ENCODE measurements around the gene PROX1. TPM values are rescaled to one million over a fixed set of nuclear protein-coding genes. Genes with fewer than 3 reads are reported as not detected.

PROX1 gene
- total and polyA plus RNA-seq, 8 donors: 0.23 to 6.1 (median 2.7) TPM

DNA sequence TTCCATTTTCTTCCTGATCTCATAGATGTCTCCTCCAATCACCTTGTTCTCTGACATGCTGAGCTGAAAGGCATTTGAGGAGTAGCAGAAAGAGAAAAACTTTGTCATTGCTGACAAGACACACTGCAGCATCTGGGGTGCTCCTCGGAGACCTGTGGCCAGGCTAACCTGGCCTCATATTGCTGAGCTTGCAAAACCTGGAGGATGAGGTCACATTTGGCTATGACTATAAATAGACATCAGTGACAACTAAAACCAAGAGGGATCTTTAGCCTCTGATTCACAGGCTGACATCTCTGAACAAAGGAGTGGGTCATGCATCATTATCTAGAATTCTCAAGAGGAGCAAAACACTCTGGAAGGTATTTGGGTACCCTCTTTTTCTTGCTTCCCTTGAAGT is 83.7 kb downstream of the PROX1 start:
- intact Hi-C loops (cut with DNase I; ENCODE audit: low total_unique reads): no loop called here
- TF ChIP-seq POLR2A (IDR thresholded peaks at IDR 0.05): no peak
- no peak for TF ChIP-seq EP300 (IDR thresholded peaks at IDR 0.05)
- TF ChIP-seq, protein P1, sequence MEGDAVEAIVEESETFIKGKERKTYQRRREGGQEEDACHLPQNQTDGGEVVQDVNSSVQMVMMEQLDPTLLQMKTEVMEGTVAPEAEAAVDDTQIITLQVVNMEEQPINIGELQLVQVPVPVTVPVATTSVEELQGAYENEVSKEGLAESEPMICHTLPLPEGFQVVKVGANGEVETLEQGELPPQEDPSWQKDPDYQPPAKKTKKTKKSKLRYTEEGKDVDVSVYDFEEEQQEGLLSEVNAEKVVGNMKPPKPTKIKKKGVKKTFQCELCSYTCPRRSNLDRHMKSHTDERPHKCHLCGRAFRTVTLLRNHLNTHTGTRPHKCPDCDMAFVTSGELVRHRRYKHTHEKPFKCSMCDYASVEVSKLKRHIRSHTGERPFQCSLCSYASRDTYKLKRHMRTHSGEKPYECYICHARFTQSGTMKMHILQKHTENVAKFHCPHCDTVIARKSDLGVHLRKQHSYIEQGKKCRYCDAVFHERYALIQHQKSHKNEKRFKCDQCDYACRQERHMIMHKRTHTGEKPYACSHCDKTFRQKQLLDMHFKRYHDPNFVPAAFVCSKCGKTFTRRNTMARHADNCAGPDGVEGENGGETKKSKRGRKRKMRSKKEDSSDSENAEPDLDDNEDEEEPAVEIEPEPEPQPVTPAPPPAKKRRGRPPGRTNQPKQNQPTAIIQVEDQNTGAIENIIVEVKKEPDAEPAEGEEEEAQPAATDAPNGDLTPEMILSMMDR (IDR thresholded peaks at IDR 0.05): no peak
- TF ChIP-seq POLR2AphosphoS5 (IDR thresholded peaks at IDR 0.05): no peak

DNA sequence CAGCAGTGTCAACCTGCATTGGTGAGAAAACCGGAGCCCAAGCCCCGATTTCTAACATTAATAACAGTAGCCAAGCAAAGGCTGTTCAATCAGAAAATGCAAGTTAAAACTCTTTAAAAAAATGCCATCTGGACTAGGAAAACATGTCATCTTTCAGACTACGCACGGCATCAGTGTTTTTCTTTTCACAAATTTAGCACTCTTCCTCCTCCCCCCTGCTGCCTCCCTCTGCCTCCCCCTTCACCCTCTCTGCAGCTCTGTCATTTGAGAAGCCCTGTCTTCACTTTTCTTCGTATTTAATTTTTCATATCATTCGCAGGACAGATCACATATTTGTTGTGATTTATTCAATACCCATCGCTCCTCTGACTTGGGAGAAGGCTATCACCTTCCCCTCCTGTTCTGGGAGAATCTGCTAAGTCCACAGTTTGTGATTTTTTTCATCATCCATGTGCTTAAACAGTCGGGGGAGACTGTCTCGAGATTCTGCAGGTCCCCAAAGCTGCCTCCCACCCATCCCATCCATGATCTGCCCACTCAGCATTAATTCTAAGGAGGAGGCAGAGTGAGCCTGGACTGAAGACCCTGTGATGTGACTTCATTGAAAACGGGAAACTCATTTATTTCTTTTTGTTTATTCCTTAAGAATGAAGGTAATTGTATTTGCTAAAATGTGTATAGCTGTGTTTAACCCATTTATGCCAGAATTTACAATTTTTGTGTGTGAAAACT is 84.8 kb downstream of the PROX1 start:
- intact Hi-C loops (cut with DNase I; ENCODE audit: low total_unique reads): no loop called here
- TF ChIP-seq POLR2AphosphoS5 (IDR thresholded peaks at IDR 0.05): no peak
- TF ChIP-seq POLR2A (IDR thresholded peaks at IDR 0.05): no peak
- TF ChIP-seq, protein P1 (IDR thresholded peaks at IDR 0.05): no peak
- no peak for TF ChIP-seq EP300 (IDR thresholded peaks at IDR 0.05)
- WGBS, 5 donors: 61 to 76% (median 72%) methylated on average over 10 of the region's 10 CpGs
- Histone ChIP-seq H3K27ac (no peak overlapping the region), H3K4me1 (peaks cover 0 to 16% (median 8%) of the 10 kb centered on the region in 4 donors), H3K27me3 (peaks cover 0 to 5% (median 0%) of the 10 kb centered on the region in 3 donors), H3K4me3 (no peak overlapping the region), H3K9me3 (no peaks in the 10 kb centered on the region), H3K36me3 (no peaks in the 10 kb centered on the region)
- DNase-seq: no peak

More for the DNA sequence above, 83.7 kb downstream of the PROX1 start:
- Histone ChIP-seq H3K36me3 (no peaks in the 10 kb centered on the region), H3K9me3 (no peaks in the 10 kb centered on the region), H3K4me3 (no peak overlapping the region), H3K4me1 (peaks cover 0 to 10% (median 8%) of the 10 kb centered on the region in 4 donors), H3K27me3 (peaks cover 0 to 5% (median 0%) of the 10 kb centered on the region in 3 donors), H3K27ac (no peak overlapping the region)
- WGBS, 5 donors: 81 to 97% (median 90%) methylated on average over 1 of the region's 1 CpG
- DNase-seq: no peak

- no peak overlapping the region for H3K27ac ChIP-seq
- H3K27me3 ChIP-seq: peaks cover 0 to 5% (median 0%) of the 10 kb centered on the region in 3 donors
- H3K4me1 ChIP-seq: peaks cover 0 to 16% (median 8%) of the 10 kb centered on the region in 4 donors
- WGBS, 5 donors: 77 to 93% (median 87%) methylated on average over 1 of the region's 1 CpG
- H3K9me3 ChIP-seq: no peaks in the 10 kb centered on the region
- H3K36me3 ChIP-seq: no peaks in the 10 kb centered on the region
- TF ChIP-seq, protein P1 (IDR thresholded peaks at IDR 0.05): no peak
- TF ChIP-seq POLR2AphosphoS5 (IDR thresholded peaks at IDR 0.05) (no peak), POLR2A (IDR thresholded peaks at IDR 0.05) (no peak), EP300 (IDR thresholded peaks at IDR 0.05) (no peak)
- no peak for DNase-seq
- intact Hi-C loops (cut with DNase I; ENCODE audit: low total_unique reads): no loop called here
- H3K4me3 ChIP-seq: no peak overlapping the region
These were observed 86.7 kb downstream of the PROX1 start for GRCh38 chr1:214074477-214074876.

DNA sequence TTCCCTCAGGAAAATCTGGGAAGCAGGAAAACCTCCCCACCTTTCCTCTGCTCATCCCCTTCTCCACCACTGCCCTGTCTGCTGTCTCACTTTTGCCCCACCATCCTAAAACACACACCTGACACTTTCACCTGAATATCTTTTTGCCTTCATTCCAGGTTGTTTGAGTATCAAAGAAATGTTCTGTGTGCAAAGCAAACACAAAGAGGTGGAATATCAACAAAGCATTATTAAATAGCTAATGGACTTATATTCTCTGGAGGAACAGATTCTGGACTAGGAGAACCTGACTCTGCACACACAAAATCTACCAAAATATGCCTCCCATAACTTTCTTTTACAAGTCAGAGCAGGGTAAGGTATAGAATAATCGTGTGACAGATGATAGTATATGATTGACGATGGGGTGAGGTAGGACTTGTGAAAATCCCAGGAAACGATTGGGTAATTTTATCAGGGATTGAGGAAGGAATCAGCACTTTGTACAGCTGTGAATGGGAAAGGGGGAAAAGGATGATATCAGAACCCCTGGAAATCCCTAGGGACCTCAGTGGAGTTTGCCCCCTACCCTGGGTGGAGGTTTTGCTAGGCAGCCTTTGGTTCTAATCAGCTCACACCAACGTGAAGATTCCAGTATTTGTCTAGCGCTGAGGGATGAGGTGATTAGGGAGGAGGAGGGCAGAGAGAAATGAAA is 87.7 kb downstream of the PROX1 start:
- WGBS, 5 donors: 23 to 45% (median 31%) methylated on average over 5 of the region's 5 CpGs
- Histone ChIP-seq H3K27me3 (peaks cover 0 to 5% (median 0%) of the 10 kb centered on the region in 3 donors), H3K27ac (peak overlapping the region in 1 of 5 donors; percentile 9), H3K36me3 (no peaks in the 10 kb centered on the region), H3K4me3 (no peak overlapping the region), H3K4me1 (peaks cover 0 to 16% (median 8%) of the 10 kb centered on the region in 4 donors), H3K9me3 (no peaks in the 10 kb centered on the region)
- intact Hi-C loops (cut with DNase I; ENCODE audit: low total_unique reads): no loop called here
- TF ChIP-seq, protein P1 (IDR thresholded peaks at IDR 0.05): no peak
- TF ChIP-seq POLR2A (IDR thresholded peaks at IDR 0.05): no peak
- no peak for TF ChIP-seq EP300 (IDR thresholded peaks at IDR 0.05)
- DNase-seq: peak in 1 of 2 donors; percentile 22
